GM21360 (cell line): Measurements from ENCODE around the gene KRTAP21-3.

Experiments used
- ATAC-seq: cut with Tn5 transposase; IDR thresholded peaks from one replicate; pipeline ENCODE4 v1.9.1; 2021; ENCODE audit warnings: mild to moderate bottlenecking, moderate library complexity; ENCODE audit not compliant: unreplicated experiment

KRTAP21-3 gene

GRCh38 chr21:30668776-30669175 lies 49.8 kb downstream of the KRTAP21-3 start:
- ATAC-seq, result no peak
